Mesendoderm (in vitro differentiated cells): ENCODE results near the gene ANKAR.
"Not testable (repeated sequence)": the region's sequence is repeated elsewhere in the genome, so short reads cannot be mapped to it uniquely, and the experiment has no call there.

Experiments used
- DNase-seq: peaks from one replicate; pipeline ENCODE4 v3.0.0; 2013
- H2AK5ac ChIP-seq: 2 replicates; pipeline ENCODE4 v1.6.1; 2013; ENCODE audit warnings: low read length, inconsistent platforms
- H2BK120ac ChIP-seq: 2 replicates; pipeline ENCODE4 v1.6.1; 2013; ENCODE audit warnings: low read depth, mild to moderate bottlenecking, low read length, moderate library complexity, mixed read lengths
- H2BK15ac ChIP-seq: replicated peaks from 2 replicates; pipeline ENCODE4 v1.6.1; 2013; ENCODE audit warnings: low read depth, mild to moderate bottlenecking, moderate library complexity
- H2BK5ac ChIP-seq: 2 replicates; pipeline ENCODE4 v1.6.1; 2013; ENCODE audit warnings: low read length, inconsistent platforms
- H3K18ac ChIP-seq: 2 replicates; pipeline ENCODE4 v1.6.1; 2013; ENCODE audit warnings: mild to moderate bottlenecking, low read length, mixed read lengths
- H3K23ac ChIP-seq: one replicate; pipeline ENCODE4 v1.6.1; 2013; ENCODE audit warnings: low read length
- H3K27ac ChIP-seq: 2 replicates; pipeline ENCODE4 v1.5.1; 2013; ENCODE audit warnings: low read depth, mild to moderate bottlenecking, inconsistent platforms, low read length, moderate library complexity
- H3K27me3 ChIP-seq: 2 replicates; pipeline ENCODE4 v1.6.1; 2013; ENCODE audit warnings: low read length, control low read depth, mild to moderate bottlenecking, inconsistent platforms; ENCODE audit not compliant: insufficient read depth, poor library complexity
- H3K36me3 ChIP-seq: 2 replicates; pipeline ENCODE4 v1.6.1; 2013; ENCODE audit warnings: low read length, inconsistent platforms; ENCODE audit not compliant: control insufficient read depth, insufficient read depth
- H3K4ac ChIP-seq: one replicate; pipeline ENCODE4 v1.6.1; 2013; ENCODE audit warnings: low read depth, mild to moderate bottlenecking, low read length, moderate library complexity
- H3K4me1 ChIP-seq: 2 replicates; pipeline ENCODE4 v1.6.1; 2013; ENCODE audit warnings: low read depth, low read length, inconsistent platforms; ENCODE audit not compliant: control insufficient read depth
- H3K4me2 ChIP-seq: 2 replicates; pipeline ENCODE4 v1.6.1; 2013; ENCODE audit warnings: low read length
- H3K4me3 ChIP-seq: 2 replicates; pipeline ENCODE4 v1.5.1; 2013; ENCODE audit warnings: mild to moderate bottlenecking, low read length
- H3K56ac ChIP-seq: one replicate; pipeline ENCODE4 v1.6.1; 2013; ENCODE audit warnings: low read length
- H3K79me1 ChIP-seq: 2 replicates; pipeline ENCODE4 v1.6.1; 2013; ENCODE audit warnings: low read length, inconsistent platforms
- H3K79me2 ChIP-seq: 2 replicates; pipeline ENCODE4 v1.6.1; 2013; ENCODE audit warnings: mild to moderate bottlenecking, low read length; ENCODE audit not compliant: control insufficient read depth, insufficient read depth
- H3K9ac ChIP-seq: 2 replicates; pipeline ENCODE4 v1.6.1; 2013; ENCODE audit warnings: low read length, inconsistent platforms
- H4K5ac ChIP-seq: one replicate; pipeline ENCODE4 v1.6.1; 2013; ENCODE audit warnings: low read length
- H4K8ac ChIP-seq: one replicate; pipeline ENCODE4 v1.6.1; 2013; ENCODE audit warnings: low read depth, mild to moderate bottlenecking, control low read depth, low read length, moderate library complexity
- WGBS: extraction: QIAGEN DNeasy Blood & Tissue Kit; methylation state at CpG from one replicate; pipeline ENCODE4 v1.1.7; 2013; ENCODE audit warnings: low lambda C conversion rate, missing lambda C conversion rate; ENCODE audit not compliant: insufficient coverage; ENCODE audit errors: extremely low coverage; 5-methylcytosine and 5-hydroxymethylcytosine counted together

Gene ANKAR

GRCh38 chr2:189641002-189641401, 33.5 kb upstream of the ANKAR start:
- Histone ChIP-seq H3K18ac (peak overlapping the region; percentile 22), H2BK15ac (no peak overlapping the region), H2AK5ac (no peak overlapping the region), H3K56ac (no peak overlapping the region), H3K4me2 (no peak overlapping the region), H2BK5ac (no peak overlapping the region), H3K36me3 (no peaks in the 10 kb centered on the region), H3K23ac (no peak overlapping the region), H3K27me3 (no peaks in the 10 kb centered on the region), H3K79me1 (no peaks in the 10 kb centered on the region), H2BK120ac (no peak overlapping the region), H3K27ac (peak overlapping the region; percentile 33), H4K8ac (no peak overlapping the region), H3K4me1 (peaks cover 8% of the 10 kb centered on the region), H3K4ac (no peak overlapping the region), H3K4me3 (no peak overlapping the region), H3K9ac (no peak overlapping the region), H3K79me2 (no peaks in the 10 kb centered on the region), H4K5ac (no peak overlapping the region)
- WGBS = no CpG with 5 or more reads among the region's 1 CpG
- DNase-seq = peak; percentile 74

DNA sequence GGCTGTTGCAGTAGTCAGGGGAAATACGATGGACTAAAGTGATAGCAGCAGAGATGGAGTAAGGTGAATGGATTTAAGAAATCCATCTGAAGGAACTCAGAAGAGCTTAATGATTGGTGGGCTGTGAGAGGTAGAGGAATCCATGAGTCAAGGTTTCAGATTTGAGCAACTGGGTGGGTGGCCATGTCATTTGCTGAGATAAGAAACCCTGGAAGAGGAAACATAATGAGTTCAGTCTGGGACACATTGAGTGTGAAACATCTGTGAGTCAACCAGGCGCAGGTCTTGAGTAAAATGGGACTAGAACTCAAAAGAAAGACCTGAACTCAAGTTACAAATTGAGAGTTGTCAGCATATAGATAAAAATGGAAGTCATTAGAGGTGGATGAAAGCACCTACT, 32.9 kb upstream of the ANKAR start:
- H3K79me2 ChIP-seq = no peaks in the 10 kb centered on the region
- H3K27ac ChIP-seq = peak overlapping the region; percentile 33
- H4K5ac ChIP-seq = no peak overlapping the region
- H3K9ac ChIP-seq = no peak overlapping the region
- H4K8ac ChIP-seq = no peak overlapping the region
- peak overlapping the region; percentile 28 for H2BK120ac ChIP-seq
- no peak overlapping the region for H2AK5ac ChIP-seq
- H2BK5ac ChIP-seq = peak overlapping the region; percentile 31
- WGBS = no CpG with 5 or more reads among the region's 2 CpGs
- no peak overlapping the region for H3K4ac ChIP-seq
- no peak overlapping the region for H3K4me2 ChIP-seq
- peak; percentile 31 for DNase-seq
- H3K18ac ChIP-seq = peak overlapping the region; percentile 22
- H3K4me1 ChIP-seq = peaks cover 8% of the 10 kb centered on the region
- no peak overlapping the region for H3K56ac ChIP-seq
- no peak overlapping the region for H3K4me3 ChIP-seq
- no peak overlapping the region for H3K23ac ChIP-seq
- no peaks in the 10 kb centered on the region for H3K27me3 ChIP-seq
- H3K79me1 ChIP-seq = no peaks in the 10 kb centered on the region
- H3K36me3 ChIP-seq = no peaks in the 10 kb centered on the region
- no peak overlapping the region for H2BK15ac ChIP-seq

GRCh38 chr2:189646521-189646920, 27.9 kb upstream of the ANKAR start:
- no peak overlapping the region for H4K8ac ChIP-seq
- H4K5ac ChIP-seq = no peak overlapping the region
- no peak overlapping the region for H3K4me3 ChIP-seq
- no peak overlapping the region for H3K18ac ChIP-seq
- H3K9ac ChIP-seq = no peak overlapping the region
- H3K27ac ChIP-seq = no peak overlapping the region
- no peaks in the 10 kb centered on the region for H3K36me3 ChIP-seq
- H3K4ac ChIP-seq = no peak overlapping the region
- no peak overlapping the region for H2BK120ac ChIP-seq
- DNase-seq = no peak
- no peak overlapping the region for H2BK15ac ChIP-seq
- H3K27me3 ChIP-seq = no peaks in the 10 kb centered on the region
- H3K4me2 ChIP-seq = no peak overlapping the region
- no peak overlapping the region for H2AK5ac ChIP-seq
- no peak overlapping the region for H3K56ac ChIP-seq
- no peaks in the 10 kb centered on the region for H3K79me1 ChIP-seq
- H3K4me1 ChIP-seq = peaks cover 4% of the 10 kb centered on the region
- no peak overlapping the region for H3K23ac ChIP-seq
- H2BK5ac ChIP-seq = no peak overlapping the region
- H3K79me2 ChIP-seq = no peaks in the 10 kb centered on the region

DNA sequence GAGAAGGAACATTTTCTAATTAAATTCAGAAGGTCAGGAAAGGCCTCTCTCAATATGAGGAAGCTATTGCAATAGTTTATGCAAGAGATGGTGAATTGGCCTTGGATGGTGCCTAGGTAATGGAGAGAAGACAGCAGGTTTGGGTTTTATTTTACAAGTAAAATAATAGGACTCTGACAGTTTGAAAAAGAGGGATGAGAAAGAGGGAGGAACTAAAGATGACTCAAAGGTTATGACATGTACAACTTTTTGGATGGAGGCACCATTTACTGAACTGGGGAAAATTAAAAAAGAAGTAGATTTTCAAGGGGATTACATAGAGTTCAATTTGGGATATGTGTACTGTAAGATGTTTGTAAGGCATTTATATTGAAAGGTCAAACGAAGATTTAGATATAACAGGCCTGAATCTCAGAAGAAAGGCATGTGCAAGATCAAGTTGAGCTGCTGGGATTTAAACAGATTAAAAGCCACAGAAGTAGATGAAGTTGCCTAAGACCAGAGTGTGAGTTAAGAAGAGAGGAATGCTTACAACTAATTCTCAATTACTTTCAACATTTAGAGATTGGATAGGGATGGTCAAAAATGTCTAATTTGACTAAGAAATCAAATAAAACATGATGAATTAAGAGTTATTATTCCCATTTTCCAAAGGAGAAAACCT, 25.5 kb upstream of the ANKAR start:
- H3K36me3 ChIP-seq = no peaks in the 10 kb centered on the region
- no peak overlapping the region for H3K23ac ChIP-seq
- no peak overlapping the region for H3K9ac ChIP-seq
- no peaks in the 10 kb centered on the region for H3K79me1 ChIP-seq
- no peak overlapping the region for H4K5ac ChIP-seq
- no peak overlapping the region for H3K56ac ChIP-seq
- no peak overlapping the region for H3K4me2 ChIP-seq
- H2AK5ac ChIP-seq = no peak overlapping the region
- no peak overlapping the region for H2BK120ac ChIP-seq
- no peak overlapping the region for H3K4ac ChIP-seq
- no peak overlapping the region for H3K18ac ChIP-seq
- H3K79me2 ChIP-seq = no peaks in the 10 kb centered on the region
- H3K4me3 ChIP-seq = no peak overlapping the region
- no peak overlapping the region for H2BK15ac ChIP-seq
- no peaks in the 10 kb centered on the region for H3K27me3 ChIP-seq
- no CpG with 5 or more reads among the region's 1 CpG for WGBS
- H4K8ac ChIP-seq = no peak overlapping the region
- no peak overlapping the region for H3K27ac ChIP-seq
- no peak for DNase-seq
- H3K4me1 ChIP-seq = no peaks in the 10 kb centered on the region
- no peak overlapping the region for H2BK5ac ChIP-seq

GRCh38 chr2:189651284-189651683, 23.2 kb upstream of the ANKAR start:
- no peak overlapping the region for H4K8ac ChIP-seq
- H2BK120ac ChIP-seq = no peak overlapping the region
- no peak overlapping the region for H2BK5ac ChIP-seq
- no peak overlapping the region for H3K27ac ChIP-seq
- no peak overlapping the region for H2BK15ac ChIP-seq
- no peaks in the 10 kb centered on the region for H3K27me3 ChIP-seq
- no peak overlapping the region for H2AK5ac ChIP-seq
- no peak overlapping the region for H3K9ac ChIP-seq
- H3K36me3 ChIP-seq = no peaks in the 10 kb centered on the region
- no peaks in the 10 kb centered on the region for H3K79me2 ChIP-seq
- no peak overlapping the region for H4K5ac ChIP-seq
- no peak overlapping the region for H3K18ac ChIP-seq
- H3K23ac ChIP-seq = no peak overlapping the region
- H3K4ac ChIP-seq = no peak overlapping the region
- H3K4me2 ChIP-seq = no peak overlapping the region
- H3K79me1 ChIP-seq = no peaks in the 10 kb centered on the region
- no peaks in the 10 kb centered on the region for H3K4me1 ChIP-seq
- H3K56ac ChIP-seq = no peak overlapping the region
- no peak overlapping the region for H3K4me3 ChIP-seq
- DNase-seq = no peak

GRCh38 chr2:189653464-189653863, 21.0 kb upstream of the ANKAR start:
- WGBS = no CpG with 5 or more reads among the region's 29 CpGs

More at GRCh38 chr2:189653464-189653863, 21.0 kb upstream of the ANKAR start:
- H2BK5ac ChIP-seq, H2BK120ac ChIP-seq, H3K27me3 ChIP-seq, H4K8ac ChIP-seq, H3K79me2 ChIP-seq, H2AK5ac ChIP-seq, H3K36me3 ChIP-seq, H3K4ac ChIP-seq, H3K18ac ChIP-seq, H3K4me3 ChIP-seq, H2BK15ac ChIP-seq, H3K79me1 ChIP-seq, H3K23ac ChIP-seq, H3K4me1 ChIP-seq, H3K9ac ChIP-seq, H3K4me2 ChIP-seq, H4K5ac ChIP-seq, H3K56ac ChIP-seq, H3K27ac ChIP-seq, DNase-seq: not testable (repeated sequence)
